Measurements from ENCODE around the gene DENND5B.
A peak's percentile ranks its signal among the peaks of the same experiment; 100 is the strongest.
"Not testable (repeated sequence)": the region's sequence is repeated elsewhere in the genome, so short reads cannot be mapped to it uniquely, and the experiment has no call there.

The DENND5B gene

DNA sequence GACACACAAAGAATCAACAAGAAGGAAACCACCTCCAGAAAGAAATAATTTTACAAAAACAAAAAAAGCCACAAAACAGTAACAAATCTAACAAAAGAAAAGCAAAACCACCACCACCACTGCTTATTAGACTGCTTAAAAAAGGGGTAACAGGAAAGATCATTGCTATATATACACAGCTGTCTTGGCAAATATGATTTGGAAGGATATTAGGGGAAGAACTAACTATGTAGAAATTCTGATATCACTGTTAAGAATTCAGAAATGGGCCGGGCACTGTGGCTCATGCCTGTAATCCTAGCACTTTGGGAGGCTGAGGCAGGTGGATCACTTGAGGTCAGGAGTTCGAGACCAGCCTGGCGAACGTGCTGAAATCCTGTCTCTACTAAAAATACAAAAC, 92.5 kb downstream of the DENND5B start:
- no peak for DNase-seq

- no peak for DNase-seq
Observed at GRCh38 chr12:31496257-31496656, 94.7 kb downstream of the DENND5B start.

DNA sequence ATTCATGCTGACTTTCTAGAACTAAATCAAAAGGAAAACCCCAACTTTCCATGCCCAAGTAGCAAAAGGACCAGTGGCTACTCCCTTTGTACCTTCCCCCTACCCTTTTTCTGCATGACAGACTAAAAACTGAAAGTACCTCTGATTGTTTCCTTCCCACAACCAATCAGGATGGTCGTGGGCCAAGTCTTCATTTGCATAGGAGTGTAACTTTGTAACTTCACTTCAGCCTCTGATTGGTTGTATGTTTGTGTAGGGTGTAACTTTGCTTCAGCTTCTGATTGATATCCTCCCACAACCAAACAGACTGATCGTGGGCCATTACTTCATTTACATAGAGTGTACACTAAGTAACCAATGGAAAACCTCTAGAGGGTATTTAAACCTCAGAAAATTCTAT, 96.5 kb downstream of the DENND5B start:
- no peak for DNase-seq

- no peak for DNase-seq
Observed at GRCh38 chr12:31492599-31493196, 98.2 kb downstream of the DENND5B start.

GRCh38 chr12:31491841-31492598, 98.9 kb downstream of the DENND5B start:
- DNase-seq, result peak; percentile 29

GRCh38 chr12:31491241-31491794, 99.6 kb downstream of the DENND5B start:
- DNase-seq, result no peak

GRCh38 chr12:31488737-31489338, 102.1 kb downstream of the DENND5B start:
- no peak for DNase-seq

GRCh38 chr12:31485571-31485970, 105.4 kb downstream of the DENND5B start:
- DNase-seq, result no peak

DNA sequence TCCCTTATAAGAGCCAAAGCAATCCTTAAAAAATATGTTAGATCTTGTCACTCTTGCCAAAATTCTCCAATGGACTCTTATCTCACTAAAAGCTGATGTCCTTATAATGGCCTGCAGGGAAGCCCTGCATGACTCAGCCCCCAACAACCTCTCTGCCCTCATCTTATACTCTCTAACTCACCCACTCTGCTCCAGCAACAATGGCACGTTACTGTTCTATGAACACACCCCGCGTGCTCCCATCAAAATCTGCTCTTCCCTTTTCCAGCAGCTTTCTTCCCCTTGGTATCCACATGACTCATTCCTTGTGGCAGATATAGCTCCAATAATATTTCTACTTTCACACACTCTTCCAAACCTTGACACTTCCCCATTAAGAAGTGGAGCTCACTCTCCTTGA, 108.1 kb downstream of the DENND5B start:
- no peak for DNase-seq

GRCh38 chr12:31481415-31481814, 109.5 kb downstream of the DENND5B start:
- DNase-seq, result no peak

DNA sequence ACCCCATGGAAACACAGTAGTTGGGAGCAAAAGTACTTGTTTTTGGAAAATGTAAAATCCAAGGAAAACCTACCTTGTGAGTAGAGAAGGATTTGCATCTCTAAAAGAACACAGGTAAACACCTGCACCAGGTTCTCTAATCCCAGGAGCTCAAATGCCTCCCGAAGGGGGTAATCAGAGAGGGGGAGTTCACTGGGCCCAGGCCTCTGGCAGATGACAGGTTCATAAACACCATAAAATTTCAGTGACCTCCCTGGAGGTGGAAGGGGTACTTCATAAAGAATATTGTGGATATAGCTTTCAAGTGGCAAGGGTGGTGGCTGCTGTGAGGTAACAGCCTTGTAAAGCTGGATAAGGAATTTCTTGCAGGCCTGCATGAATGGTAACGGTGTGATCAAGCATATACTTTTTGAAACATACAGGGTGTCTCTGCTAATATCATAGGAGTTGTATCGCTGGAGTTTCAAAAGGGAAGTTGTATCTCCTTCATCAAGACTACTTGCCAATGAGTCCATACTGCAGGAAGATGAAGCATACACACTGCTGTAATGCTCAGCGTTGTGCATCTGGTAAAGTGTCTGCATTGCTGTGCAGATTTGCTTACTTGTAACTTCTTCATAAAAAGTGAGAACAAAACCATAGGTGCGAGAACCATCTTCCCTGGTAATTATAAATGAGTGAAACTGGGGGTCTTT, 111.3 kb downstream of the DENND5B start:
- DNase-seq, result no peak

GRCh38 chr12:31478898-31479297, 112.0 kb downstream of the DENND5B start:
- no peak for DNase-seq

- no peak for DNase-seq
Observed at GRCh38 chr12:31478425-31478824, 112.5 kb downstream of the DENND5B start.

DNA sequence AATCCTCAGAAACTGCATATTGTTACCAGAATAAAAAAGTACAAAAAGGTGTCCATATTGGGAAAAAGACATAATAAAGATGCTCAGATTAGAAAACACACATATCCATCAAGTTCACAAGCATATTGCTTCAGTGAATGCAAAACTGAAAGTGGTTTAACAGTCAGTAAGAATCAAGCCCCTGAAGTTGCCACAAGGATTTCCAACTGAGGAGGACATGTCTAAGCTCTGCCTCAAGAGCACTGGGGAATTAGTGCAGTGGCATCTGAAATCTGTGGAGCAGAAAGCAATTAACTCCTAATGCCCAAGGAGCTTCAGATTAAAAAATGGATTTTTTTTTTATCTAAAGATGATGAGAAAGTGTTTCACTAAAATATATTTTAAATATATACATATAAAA, 113.2 kb downstream of the DENND5B start:
- DNase-seq, result no peak

- DNase-seq, result no peak
Observed at GRCh38 chr12:31476437-31476836, 114.5 kb downstream of the DENND5B start.

- DNase-seq, result not testable (repeated sequence)
Observed at GRCh38 chr12:31475610-31476009, 115.3 kb downstream of the DENND5B start.

DNA sequence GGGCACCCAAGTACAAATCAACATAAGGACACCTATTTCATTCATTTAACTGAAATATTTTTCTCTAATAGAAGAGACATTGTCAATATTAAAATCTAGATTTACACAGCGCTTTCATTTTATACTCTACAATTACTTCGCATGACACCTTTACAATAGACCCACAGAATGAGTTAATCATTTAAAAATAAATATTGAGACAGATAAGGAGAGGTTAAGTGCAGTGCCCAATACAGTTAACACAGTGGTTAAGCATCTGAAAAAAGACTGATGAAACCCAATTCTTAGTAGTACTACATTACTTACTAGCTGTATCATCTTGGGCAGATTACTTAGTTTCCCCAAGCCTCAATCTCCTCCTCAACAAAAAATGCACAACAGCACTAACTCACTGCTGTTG, 116.2 kb downstream of the DENND5B start:
- DNase-seq, result no peak

- no peak for DNase-seq
Observed at GRCh38 chr12:31471823-31472222, 119.1 kb downstream of the DENND5B start.

- DNase-seq, result no peak
Observed at GRCh38 chr12:31471051-31471450, 119.9 kb downstream of the DENND5B start.

GRCh38 chr12:31470459-31470858, 120.5 kb downstream of the DENND5B start:
- DNase-seq, result no peak

GRCh38 chr12:31466768-31467167, 124.2 kb downstream of the DENND5B start:
- no peak for DNase-seq

DNA sequence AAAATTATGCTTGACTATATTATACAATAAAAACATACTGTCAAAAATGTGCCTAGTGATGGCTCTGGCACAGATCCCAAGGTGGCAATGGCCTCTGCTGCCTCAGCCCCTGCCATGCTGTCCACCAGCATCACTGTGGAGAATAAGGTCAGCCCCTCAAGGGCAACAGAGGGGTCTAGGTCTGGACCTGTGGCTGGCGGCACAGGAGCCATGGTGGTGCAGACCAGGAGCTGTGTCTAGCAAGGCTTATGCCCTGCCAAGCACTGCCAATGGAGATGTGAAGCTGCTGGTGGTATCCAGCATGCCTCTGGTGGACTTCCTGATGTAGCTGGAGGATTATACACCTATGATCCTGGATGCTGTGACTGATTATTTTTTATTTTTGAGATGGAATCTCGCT, 125.9 kb downstream of the DENND5B start:
- no peak for DNase-seq

- DNase-seq, result no peak
Observed at GRCh38 chr12:31460024-31460423, 130.9 kb downstream of the DENND5B start.
